Hepatocyte (in vitro differentiated cells): ENCODE measurements around the gene PORCN. TPM values are rescaled to one million over a fixed set of nuclear protein-coding genes. Genes with fewer than 3 reads are reported as not detected.
"Not testable (repeated sequence)": the region's sequence is repeated elsewhere in the genome, so short reads cannot be mapped to it uniquely, and the experiment has no call there.

Experiments used
- DNase-seq: peaks from one replicate; pipeline ENCODE4 v3.0.0-alpha.2; 2016; ENCODE audit warnings: low spot score
- H2AFZ ChIP-seq: fragments of 200-600 bp; sonication (generic); 2 replicates; pipeline ENCODE4 v1.6.0; 2016; ENCODE audit warnings: antibody characterized with exemption, mild to moderate bottlenecking
- H3K27ac ChIP-seq: fragments of 200-600 bp; sonication (generic); 2 replicates; pipeline ENCODE4 v1.5.1; 2016; ENCODE audit warnings: mild to moderate bottlenecking
- H3K27me3 ChIP-seq: fragments of 200-600 bp; sonication (generic); 2 replicates; pipeline ENCODE4 v1.6.1; 2016
- H3K36me3 ChIP-seq: fragments of 200-600 bp; sonication (generic); replicated peaks from 2 replicates; pipeline ENCODE4 v1.5.1; 2016; ENCODE audit warnings: low read depth; ENCODE audit not compliant: insufficient read depth
- H3K4me1 ChIP-seq: fragments of 200-600 bp; sonication (generic); 2 replicates; pipeline ENCODE4 v1.5.1; 2016; ENCODE audit warnings: mild to moderate bottlenecking, moderate library complexity; ENCODE audit not compliant: insufficient read depth
- H3K4me2 ChIP-seq: fragments of 200-600 bp; sonication (generic); 2 replicates; pipeline ENCODE4 v1.6.0; 2016
- H3K4me3 ChIP-seq: fragments of 200-600 bp; sonication (generic); 2 replicates; pipeline ENCODE4 v1.5.1; 2016; ENCODE audit warnings: mild to moderate bottlenecking
- H3K79me2 ChIP-seq: fragments of 200-600 bp; sonication (generic); 2 replicates; pipeline ENCODE4 v1.6.0; 2017; ENCODE audit warnings: mild to moderate bottlenecking
- H3K9me2 ChIP-seq: fragments of 200-600 bp; sonication (generic); replicated peaks from 2 replicates; pipeline ENCODE4 v1.6.0; 2017; ENCODE audit warnings: mild to moderate bottlenecking; ENCODE audit not compliant: insufficient read depth
- H3K9me3 ChIP-seq: fragments of 200-600 bp; sonication (generic); 2 replicates; pipeline ENCODE4 v1.5.1; 2016; ENCODE audit warnings: low read depth, mild to moderate bottlenecking
- H4K20me1 ChIP-seq: fragments of 200-600 bp; sonication (generic); 2 replicates; pipeline ENCODE4 v1.6.0; 2016; ENCODE audit warnings: mild to moderate bottlenecking; ENCODE audit not compliant: insufficient read depth, poor library complexity, severe bottlenecking
- CTCF ChIP-seq: fragments of 200-600 bp; sonication (generic); IDR thresholded peaks from 2 replicates; pipeline ENCODE4 v1.5.1; 2016; ENCODE audit warnings: antibody characterized with exemption, mild to moderate bottlenecking; ENCODE audit not compliant: poor library complexity
- EZH2 ChIP-seq: fragments of 200-600 bp; sonication (generic); IDR thresholded peaks from 2 replicates; pipeline ENCODE4 v1.6.1; 2016; ENCODE audit warnings: antibody characterized with exemption, mild to moderate bottlenecking, borderline replicate concordance
- EZH2phosphoT487 ChIP-seq: fragments of 200-600 bp; sonication (generic); IDR thresholded peaks from one replicate; pipeline ENCODE4 v1.6.1; 2018; ENCODE audit warnings: antibody characterized with exemption, mild to moderate bottlenecking, low read depth, moderate library complexity; ENCODE audit not compliant: unreplicated experiment, severe bottlenecking
- WGBS: methylation state at CpG from one replicate; pipeline ENCODE4 v1.1.6; 2016; ENCODE audit warnings: low lambda C conversion rate; ENCODE audit errors: missing lambda C conversion rate; 5-methylcytosine and 5-hydroxymethylcytosine counted together
- polyA plus RNA-seq: library from polyadenylated mRNA; unstranded; fragments of >200 nt; fragmentation: Nextera tagmentation; extraction: Ambion mirVana; gene quantifications from 2 replicates; pipeline ENCODE4 v1.2.1, GENCODE V29; 2016
- total RNA-seq: library from RNA; depleted of rRNA; stranded (reverse); fragments of >200 nt; gene quantifications from 2 replicates; pipeline ENCODE4 v1.2.3, GENCODE V29; 2014

Gene PORCN
- total and polyA plus RNA-seq, 2 experiments from 2014 or later: 7.9 to 12.8 TPM

GRCh38 chrX:48516285-48516684 lies 7.5 kb downstream of the PORCN start:
- H4K20me1 ChIP-seq: no peaks in the 10 kb centered on the region
- H3K27ac ChIP-seq: no peak overlapping the region
- TF ChIP-seq CTCF (no peak), EZH2 (no peak), EZH2phosphoT487 (no peak)
- 78% methylated on average over 10 of the region's 10 CpGs for WGBS
- H2AFZ ChIP-seq: no peak overlapping the region
- H3K9me2 ChIP-seq: no peaks in the 10 kb centered on the region
- no peak for DNase-seq
- H3K36me3 ChIP-seq: no peaks in the 10 kb centered on the region
- no peaks in the 10 kb centered on the region for H3K79me2 ChIP-seq
- no peaks in the 10 kb centered on the region for H3K9me3 ChIP-seq
- no peaks in the 10 kb centered on the region for H3K4me1 ChIP-seq
- H3K4me3 ChIP-seq: no peak overlapping the region
- no peaks in the 10 kb centered on the region for H3K27me3 ChIP-seq
- no peak overlapping the region for H3K4me2 ChIP-seq

GRCh38 chrX:48516987-48517386 lies 8.2 kb downstream of the PORCN start:
- DNase-seq: no peak
- H2AFZ ChIP-seq: no peak overlapping the region
- no peaks in the 10 kb centered on the region for H3K9me3 ChIP-seq
- no peaks in the 10 kb centered on the region for H4K20me1 ChIP-seq
- 71% methylated on average over 5 of the region's 5 CpGs for WGBS
- no peak overlapping the region for H3K4me2 ChIP-seq
- H3K4me1 ChIP-seq: no peaks in the 10 kb centered on the region
- no peaks in the 10 kb centered on the region for H3K79me2 ChIP-seq
- H3K4me3 ChIP-seq: no peak overlapping the region
- no peaks in the 10 kb centered on the region for H3K36me3 ChIP-seq
- H3K9me2 ChIP-seq: no peaks in the 10 kb centered on the region
- H3K27me3 ChIP-seq: no peaks in the 10 kb centered on the region
- TF ChIP-seq EZH2phosphoT487 (no peak), EZH2 (no peak), CTCF (no peak)
- no peak overlapping the region for H3K27ac ChIP-seq

- 61% methylated on average over 4 of the region's 4 CpGs for WGBS
Observed at GRCh38 chrX:48519481-48519880, 10.7 kb downstream of the PORCN start.

GRCh38 chrX:48520455-48520854 lies 11.7 kb downstream of the PORCN start:
- H3K36me3 ChIP-seq: no peaks in the 10 kb centered on the region
- no peak overlapping the region for H3K4me3 ChIP-seq
- no peaks in the 10 kb centered on the region for H3K9me3 ChIP-seq
- peaks cover 19% of the 10 kb centered on the region for H3K79me2 ChIP-seq
- no peak for DNase-seq
- TF ChIP-seq EZH2: no peak
- TF ChIP-seq EZH2phosphoT487: no peak
- no peak for TF ChIP-seq CTCF
- no peak overlapping the region for H3K4me2 ChIP-seq
- H4K20me1 ChIP-seq: no peaks in the 10 kb centered on the region
- H3K27ac ChIP-seq: no peak overlapping the region
- no peaks in the 10 kb centered on the region for H3K9me2 ChIP-seq
- H3K27me3 ChIP-seq: no peaks in the 10 kb centered on the region
- no peaks in the 10 kb centered on the region for H3K4me1 ChIP-seq
- H2AFZ ChIP-seq: no peak overlapping the region
- WGBS: 75% methylated on average over 2 of the region's 2 CpGs

More at GRCh38 chrX:48519481-48519880, 10.7 kb downstream of the PORCN start:
- H3K4me3 ChIP-seq, H3K27ac ChIP-seq, H3K9me2 ChIP-seq, H3K27me3 ChIP-seq, H3K4me2 ChIP-seq, H4K20me1 ChIP-seq, DNase-seq, H3K4me1 ChIP-seq, H2AFZ ChIP-seq, H3K36me3 ChIP-seq, H3K9me3 ChIP-seq: not testable (repeated sequence)
- H3K79me2 ChIP-seq: peaks cover 12% of the 10 kb centered on the region
